ENCODE data around the gene CXADR.
"Not testable (repeated sequence)": the region's sequence is repeated elsewhere in the genome, so short reads cannot be mapped to it uniquely, and the experiment has no call there.

GRCh38 chr21:17478156-17478555 is 34.7 kb upstream of the CXADR start:
- TF ChIP-seq CTCF, POLR2A (IDR thresholded peaks at IDR 0.05): not testable (repeated sequence)
